Stimulated activated CD8-positive, alpha-beta memory T cell treated with anti-CD3 and anti-CD28 coated beads, Interleukin-7, amount 100 ng/mL, for 24 hours (primary cell): ENCODE measurements around the gene SRRM2.

Source experiments
- DNase-seq: peaks from one replicate; pipeline ENCODE4 v3.0.0-alpha.2; 2020; ENCODE audit warnings: low read depth

The SRRM2 gene

DNA sequence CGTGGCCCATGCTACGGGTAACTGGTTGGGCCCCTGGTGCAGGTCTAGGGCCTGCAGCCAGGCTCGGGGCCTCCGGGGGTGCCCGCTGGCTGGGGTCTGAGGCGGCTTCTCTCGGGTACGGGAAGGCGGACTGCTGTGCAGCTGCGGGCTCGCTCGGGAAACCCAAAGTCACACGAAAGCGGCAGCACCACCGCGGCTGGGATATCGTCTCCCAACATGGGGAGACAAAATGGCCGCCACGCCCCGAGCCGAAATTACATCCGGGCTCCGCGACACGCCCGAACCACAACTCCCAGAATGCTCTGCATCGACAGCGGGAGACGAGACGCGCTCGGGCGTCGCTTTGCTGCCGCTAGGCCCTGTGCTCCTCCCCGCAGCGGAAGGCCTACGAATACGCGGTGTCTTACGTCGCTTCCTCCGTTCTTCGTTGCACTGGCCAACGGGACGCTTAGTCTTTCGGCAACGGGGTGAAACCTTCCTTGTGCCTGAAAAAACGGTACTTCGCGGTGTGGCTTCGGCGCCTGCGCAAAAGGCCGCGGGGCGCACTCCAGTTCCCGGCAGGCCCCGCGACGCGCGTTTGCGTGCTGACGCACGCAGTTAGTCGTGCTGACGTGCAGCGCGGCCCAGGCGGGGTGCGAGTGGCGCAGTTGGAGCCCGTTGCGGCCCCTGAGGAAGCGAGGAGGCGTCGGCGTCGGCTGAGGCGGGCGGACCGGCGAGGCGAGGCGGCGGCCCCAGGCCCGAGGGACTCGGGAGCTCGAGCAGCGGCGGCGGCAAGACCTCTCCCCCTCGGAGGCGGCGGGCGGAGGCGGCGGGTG lies at the start of gene SRRM2:
SRRM2 (plus strand) TSS at position 604 of the 815 bp plus-strand sequence. CDS start 3,727 bp downstream, outside the sequence.
- peak; percentile 82 for DNase-seq

- no peak for DNase-seq
These were observed 49.3 kb upstream of the SRRM2 start for GRCh38 chr16:2702871-2703745.

DNA sequence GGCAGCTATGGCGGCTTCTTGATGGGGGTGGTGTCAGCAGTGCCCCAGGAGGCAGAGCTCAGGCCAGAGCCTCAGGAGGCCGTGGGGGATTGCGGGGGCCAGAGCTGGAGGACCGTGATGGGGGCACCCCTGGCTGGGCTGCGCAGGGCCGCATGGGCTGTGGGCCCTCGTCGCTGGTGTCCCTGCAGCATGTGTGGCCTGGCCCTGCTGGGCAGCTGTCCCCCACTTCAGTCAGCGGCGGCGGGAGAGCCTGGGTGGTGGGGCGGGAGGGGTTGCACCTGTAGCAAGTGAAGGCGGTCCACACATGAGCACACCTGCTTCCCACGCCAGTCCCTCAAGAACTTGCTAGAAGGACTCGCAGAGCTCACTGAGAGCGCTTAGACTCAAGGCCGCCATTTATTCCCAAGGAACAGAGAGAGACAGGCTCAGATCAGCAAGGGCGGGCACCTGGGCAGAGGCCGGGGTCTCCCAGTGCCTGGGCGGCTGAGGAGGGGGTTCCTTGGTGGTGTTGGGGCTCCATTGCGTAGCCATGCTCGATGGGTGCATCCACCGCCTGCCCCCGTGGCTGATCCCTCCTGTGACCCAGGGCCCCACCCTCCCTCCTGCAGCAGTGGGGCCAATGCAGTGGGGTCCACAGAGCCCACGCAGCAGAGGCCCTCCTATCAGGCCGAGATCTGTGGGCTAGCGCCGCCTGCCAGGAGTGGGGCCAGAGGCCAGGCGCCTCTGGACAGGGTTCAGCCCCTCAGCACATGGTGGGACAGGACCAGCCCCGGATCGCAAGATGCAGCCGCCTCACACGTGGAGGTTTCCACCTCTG lies 48.1 kb upstream of the SRRM2 start:
- DNase-seq: no peak

DNA sequence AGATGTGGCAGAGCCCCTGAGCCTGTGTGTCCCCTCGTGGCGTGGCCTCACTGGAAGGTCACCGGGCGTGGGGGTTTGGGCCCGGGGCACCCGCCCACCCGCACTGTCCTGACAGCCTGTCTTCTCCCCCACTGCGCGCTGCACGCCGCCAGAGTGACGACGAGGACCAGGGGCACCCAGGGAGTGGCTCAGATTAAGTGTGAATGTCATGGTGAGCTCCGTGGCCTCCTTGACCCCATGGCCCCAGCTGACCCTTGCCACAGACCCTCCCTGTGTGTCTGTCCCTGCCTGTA lies 47.5 kb upstream of the SRRM2 start:
- DNase-seq: no peak

DNA sequence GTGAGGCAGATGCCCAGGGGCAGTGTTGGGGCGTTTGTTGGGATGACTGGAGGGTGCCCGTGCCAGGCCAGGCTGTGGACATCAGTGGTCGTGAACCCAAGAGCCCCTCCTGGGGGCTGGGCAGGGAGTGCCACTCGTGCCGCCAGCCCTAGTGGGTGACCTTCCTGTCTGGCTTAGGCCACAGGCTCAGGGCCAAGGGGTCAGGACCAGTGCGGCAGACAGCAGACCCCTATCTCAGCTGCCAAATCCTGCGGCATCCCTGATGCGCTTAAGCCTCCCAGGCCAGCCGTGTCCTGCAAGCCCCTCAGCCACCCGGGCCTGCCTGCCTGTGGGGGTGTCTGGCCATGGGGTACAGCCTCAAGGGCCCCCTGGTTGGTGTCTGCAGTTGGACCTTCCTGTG lies 47.1 kb upstream of the SRRM2 start:
- DNase-seq: no peak

DNA sequence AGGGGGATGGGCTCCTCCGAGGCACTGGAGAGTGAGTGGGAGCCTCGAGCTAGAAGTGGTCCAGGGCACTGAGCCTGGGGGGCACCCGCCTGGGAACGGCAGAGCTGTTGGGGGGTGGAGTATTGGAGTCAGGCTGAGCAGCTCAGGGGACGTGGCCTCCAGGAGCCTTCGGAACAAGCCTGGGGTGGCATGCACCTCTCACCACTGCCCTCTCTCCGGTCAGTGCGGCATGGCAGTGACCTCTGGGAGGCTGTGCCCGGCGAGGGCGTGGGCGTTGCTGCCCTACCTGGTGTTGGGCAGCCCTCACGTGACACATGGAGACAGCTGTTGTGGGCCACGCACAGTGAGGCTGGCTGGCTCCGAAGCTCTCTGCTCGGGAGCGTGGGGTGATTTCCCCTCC lies 46.4 kb upstream of the SRRM2 start:
- DNase-seq: no peak

DNA sequence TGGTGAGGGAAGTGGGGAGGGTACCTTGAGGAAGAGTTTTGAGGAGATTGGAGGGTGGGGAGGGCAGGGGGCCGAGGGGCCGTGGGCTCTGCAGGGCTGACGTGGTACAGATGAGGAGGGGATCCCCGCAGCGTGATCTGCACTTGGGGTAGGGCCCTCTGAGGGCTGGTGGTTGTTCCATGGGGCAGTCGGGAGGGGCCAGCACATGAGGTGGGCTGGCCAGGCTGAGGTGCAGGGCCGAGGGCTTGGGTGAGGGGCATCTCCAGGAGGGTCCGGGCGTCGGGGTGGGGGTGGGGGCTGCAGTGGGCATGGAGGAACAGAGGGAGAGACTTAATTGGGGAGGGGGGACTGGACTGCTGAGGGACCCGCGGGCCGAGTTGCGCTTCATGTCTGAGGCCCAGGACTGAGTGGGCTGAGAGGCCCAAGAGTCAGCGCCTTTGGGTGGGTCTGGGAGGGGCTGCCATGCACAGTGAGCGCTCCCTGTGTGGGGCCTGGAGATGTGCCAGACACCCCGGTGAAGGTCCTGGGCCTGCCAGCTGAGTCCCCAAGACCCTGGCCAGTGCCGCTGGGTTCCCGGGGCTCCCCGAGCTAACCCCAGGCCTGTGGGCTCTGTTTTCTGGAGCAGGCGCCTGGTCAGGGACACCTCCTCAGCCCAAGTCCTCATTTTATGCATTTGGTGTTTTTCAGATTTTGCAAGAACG lies 45.7 kb upstream of the SRRM2 start:
- DNase-seq: no peak

DNA sequence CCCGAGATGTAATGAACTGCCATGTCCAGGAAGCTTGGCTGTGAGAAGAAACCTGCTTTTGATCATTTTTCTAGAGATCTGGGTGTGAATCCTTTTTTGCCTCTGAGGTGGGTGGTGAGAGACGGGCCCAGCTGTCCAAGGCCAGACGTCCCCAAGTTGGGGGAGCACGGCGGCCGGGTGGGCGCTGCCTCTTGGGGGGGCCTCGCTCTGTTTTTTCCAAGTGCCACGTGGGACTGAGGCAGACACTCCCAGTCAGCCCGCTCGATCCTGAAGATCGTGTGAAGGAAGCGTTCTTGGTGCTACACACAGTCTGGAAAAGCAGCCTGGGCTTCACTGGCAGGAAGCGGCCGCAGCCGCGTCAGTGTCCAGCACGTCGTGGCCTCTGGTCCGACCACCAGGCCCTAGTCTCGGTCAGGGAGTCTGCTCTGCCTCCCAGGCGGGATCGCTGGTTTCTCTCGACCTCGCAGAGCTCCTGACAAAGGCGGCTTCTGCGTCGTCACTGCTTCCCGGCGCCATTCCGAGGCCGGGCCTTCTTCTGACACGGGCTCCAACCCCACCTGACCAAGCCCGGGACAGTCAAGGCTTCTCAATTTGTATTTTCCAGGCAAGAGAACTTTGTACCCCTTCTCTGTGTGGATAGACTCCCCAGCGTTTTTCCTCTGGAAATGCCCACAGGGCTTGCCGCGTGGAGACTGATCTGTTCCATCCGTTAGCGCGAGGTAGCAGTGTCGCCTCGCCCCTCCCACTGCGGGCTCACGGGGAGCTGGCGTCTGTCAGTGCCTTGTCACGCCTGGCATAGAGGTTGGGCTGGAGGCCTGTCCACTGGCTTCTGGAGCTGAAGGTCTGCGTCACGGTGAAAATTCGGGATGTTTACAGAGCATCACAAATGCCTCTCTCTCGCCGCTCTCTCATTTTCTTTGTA lies 44.8 kb upstream of the SRRM2 start:
- DNase-seq: no peak

DNA sequence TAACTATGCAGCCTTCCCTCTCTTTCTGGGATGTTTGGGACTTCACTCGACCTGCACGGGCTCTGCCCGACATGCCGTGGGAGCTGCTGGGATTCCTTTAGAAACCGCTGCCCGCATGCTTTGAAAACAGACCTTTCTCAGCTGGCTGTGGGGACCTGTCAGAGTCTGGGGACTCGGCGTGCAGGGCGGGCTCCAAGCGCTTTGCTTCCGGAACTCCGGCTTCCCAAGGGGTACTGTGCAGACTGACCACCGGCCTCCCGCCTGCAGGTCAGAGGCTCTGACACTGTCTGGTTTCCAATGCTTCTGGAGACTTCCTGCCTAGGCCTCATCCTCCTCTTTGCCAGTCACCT lies 44.2 kb upstream of the SRRM2 start:
- DNase-seq: no peak

DNA sequence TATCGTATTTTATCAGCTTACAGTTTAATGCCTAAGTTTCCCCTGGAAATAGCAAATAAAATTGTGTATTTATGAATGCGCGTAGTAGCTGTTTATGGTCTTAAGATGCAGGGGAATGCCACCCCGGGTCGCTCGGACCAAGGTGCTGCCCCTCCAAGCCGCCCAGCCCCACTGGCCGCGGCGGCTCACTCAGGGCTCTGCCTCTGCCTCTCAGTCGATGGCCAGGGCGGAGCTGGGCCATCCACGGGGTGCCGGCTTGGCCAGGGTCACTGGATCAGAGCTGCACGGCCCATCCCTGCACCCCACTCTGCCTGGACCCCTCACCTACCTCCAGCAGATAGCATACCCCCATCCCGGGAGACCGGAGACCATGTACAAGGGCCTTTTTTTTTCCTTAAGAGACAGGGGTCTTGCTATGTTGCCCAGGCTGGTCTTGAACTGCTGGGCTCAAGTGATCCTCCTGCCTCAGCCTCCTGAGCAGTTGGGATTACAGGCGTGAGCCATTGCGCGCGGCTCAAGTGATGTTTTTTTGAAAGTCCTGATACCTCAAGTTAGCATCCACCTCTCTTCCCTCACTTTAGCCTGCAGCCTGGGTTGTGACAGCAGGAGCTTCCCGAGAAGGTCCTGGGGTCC lies 43.4 kb upstream of the SRRM2 start:
- no peak for DNase-seq

- DNase-seq: no peak
These were observed 42.9 kb upstream of the SRRM2 start for GRCh38 chr16:2709588-2709984.

DNA sequence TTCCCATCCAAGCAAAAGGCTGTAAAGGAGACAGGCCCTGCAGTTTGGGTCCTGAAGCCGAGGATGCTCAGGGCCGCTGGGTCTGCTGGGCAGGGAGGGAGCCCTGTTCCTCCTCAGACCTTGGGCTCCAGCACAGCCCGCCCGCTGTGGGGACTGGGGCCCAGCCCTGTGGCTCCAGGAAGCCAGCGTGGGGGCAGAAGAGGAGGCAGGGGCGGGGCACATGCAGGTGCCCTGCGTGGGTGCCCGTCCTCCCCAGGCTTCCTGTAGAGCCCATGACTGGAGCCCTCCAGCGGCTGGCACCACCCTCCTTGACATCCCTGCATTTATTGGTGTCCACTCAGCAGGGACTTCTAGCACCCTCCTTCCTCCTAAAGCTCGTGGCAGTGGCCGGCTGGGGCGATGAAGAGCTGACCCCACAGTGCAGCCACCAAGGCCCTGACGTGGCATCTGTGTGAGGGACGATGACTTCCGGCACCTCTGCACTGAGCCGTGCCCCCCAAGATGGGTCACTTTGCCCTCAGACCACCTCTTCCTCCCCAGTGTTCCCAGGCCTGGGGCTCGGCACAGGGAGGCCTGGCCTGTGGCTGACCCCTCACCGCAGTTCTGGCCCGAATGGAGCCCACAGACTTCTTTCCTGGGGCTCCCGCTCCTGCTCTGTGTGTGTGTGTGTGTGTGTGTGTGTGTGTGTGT lies 42.3 kb upstream of the SRRM2 start:
- no peak for DNase-seq

- DNase-seq: no peak
These were observed 41.7 kb upstream of the SRRM2 start for GRCh38 chr16:2710711-2711231.

DNA sequence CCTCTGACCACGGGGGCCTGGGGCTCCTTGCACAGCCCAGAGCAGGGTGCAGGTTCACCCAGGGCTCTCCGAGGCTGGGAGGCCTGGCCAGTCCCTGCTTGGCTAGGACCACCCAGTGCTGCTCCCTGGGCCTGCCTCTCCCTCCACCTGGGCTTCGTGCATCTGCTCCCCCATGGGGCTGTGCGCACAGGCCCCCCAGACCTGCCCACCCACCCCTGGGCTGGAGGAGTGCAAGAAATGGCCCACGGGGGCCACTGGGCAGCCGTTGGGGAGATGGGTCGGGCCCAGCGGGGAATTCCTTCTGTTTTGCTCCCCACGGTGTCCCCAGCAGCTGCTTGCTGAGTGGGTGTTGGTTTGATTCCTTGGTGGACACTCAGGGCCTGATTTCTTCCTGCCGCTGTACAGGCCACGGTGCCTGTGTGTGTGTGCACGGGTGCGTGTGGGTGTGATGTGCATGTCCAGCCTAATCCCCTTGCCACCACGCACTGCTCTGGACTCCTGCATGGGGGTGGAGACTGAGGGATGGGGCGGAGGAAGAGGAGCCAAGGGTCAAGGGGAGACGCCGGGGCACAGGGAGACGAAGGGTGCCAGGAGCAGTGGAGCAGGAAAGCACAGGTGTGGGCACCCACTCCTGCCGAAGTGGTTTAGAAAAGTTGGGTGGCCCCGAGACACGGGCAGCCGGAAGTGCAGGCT lies 40.9 kb upstream of the SRRM2 start:
- no peak for DNase-seq

DNA sequence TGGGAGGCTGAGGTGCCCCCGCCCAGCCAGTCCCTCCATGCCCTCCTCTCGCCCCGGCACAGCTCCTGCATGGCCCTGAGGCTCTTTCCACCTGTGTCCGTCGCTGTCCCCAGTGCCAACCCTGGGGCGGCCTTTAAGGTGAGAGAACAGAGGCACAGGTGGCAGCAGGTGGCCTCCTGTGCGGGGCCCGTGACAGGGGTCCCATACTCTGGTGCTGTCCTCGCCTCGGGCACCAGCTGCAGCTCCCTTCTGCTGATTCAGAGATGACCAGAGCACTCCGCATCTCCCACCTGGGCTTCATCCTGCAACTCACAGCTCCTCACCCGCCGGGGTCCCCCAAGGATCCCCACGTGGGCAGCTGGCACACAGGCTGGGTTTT lies 40.4 kb upstream of the SRRM2 start:
- no peak for DNase-seq

DNA sequence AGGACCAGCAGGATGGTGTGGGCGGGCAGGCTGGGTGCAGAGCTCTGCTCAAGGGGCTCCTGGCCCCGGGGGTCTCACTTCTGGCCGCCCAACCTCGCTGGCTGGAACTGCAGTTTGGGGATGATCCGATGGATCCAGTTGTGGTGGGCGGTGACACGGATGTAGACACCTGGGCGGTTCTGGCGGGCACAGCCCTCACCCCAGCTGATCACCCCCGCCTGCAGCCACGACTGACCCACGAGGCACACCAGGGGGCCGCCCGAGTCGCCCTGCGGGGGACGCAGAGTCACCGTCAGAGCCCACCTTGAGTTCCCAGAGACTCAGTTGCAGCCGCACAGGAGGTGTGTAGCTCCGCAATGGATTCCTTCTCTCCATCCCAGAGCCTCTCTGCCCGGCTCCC lies 39.9 kb upstream of the SRRM2 start:
- DNase-seq: no peak

DNA sequence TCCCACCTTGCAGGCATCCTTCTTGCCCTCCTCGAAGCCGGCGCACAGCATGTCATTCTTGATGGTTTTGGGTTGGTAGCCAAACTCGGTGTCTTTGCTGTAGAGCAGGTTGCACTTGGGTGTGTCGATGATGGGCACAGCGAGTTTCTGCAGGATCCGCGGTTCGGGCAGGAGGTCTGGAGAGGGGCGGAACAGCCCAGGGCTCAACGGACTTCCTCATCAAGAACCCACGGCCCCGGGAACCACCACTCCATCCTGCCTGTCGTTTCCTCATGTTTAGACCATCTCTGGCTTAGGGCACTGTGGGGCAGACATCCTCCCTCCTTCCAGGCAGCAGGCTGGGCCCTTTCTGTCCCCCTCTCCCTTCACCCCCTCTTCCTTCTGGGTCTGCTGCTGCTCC lies 38.9 kb upstream of the SRRM2 start:
- DNase-seq: no peak

DNA sequence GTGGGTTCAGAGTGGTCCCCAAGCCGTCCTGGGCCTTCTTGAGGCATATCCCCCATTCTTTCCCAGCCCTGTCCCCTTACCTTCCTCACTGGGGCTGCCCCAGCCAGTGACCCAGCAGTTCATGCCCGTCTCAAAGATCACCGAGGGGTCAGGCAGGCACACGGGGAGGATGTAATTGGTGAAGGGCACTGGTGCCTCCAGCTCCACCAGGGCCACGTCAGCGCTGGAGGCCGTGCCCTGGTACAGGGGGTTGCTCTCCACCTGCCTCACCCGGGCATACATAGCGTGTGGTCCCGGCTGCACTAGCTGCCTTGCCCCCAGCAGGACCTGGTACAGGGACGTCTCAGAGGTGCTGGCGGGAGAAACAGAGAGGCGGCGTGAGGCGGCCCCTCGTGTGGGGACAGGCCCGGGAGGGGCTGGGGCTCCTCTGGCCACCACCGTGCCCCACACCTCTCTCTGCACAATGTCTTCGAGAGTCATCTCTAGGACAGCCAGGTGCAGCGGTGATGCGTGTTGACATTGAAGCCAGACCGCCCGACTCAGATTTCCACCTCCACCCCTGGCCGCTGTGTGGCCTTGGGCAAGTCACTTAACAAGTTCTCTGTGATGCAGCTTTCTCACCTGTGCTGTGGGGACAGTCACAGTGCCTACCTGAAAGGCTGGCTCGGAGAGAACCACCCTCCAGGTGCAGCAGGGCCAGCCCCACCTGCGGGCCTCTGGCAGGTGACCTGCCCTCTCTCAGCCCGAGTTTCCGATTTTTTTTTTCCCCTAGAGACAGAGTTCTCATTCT lies 38.3 kb upstream of the SRRM2 start:
- no peak for DNase-seq
